Measurements from ENCODE around the gene RAD17. TPM values are rescaled to one million over a fixed set of nuclear protein-coding genes. Genes with fewer than 3 reads are reported as not detected.

RAD17 gene
- total and polyA plus RNA-seq, 2 donors (not counting 3 experiments of a cell fraction or from before 2014, with no cell fraction given) = 10.1 to 18.4 TPM

GRCh38 chr5:69341520-69342161 lies 28.0 kb upstream of the RAD17 start:
- CTCF ChIA-PET = no interaction called here

More at GRCh38 chr5:69341520-69342161, 28.0 kb upstream of the RAD17 start:
- Histone ChIP-seq H3K27ac (ENCODE audit: insufficient read depth, low read depth, low read length) (no peak overlapping the region), H3K36me3 (ENCODE audit: control insufficient read depth in 2 of 2, extremely low read depth in 1 of 2, insufficient read depth in 2 of 2, low read length in 2 of 2) (no peaks in the 10 kb centered on the region), H3K79me2 (ENCODE audit: control insufficient read depth, insufficient read depth, low read length) (no peaks in the 10 kb centered on the region), H3K9me1 (replicated peaks; ENCODE audit: control insufficient read depth, extremely low read depth, insufficient read depth, low read length) (no peaks in the 10 kb centered on the region), H3K4me2 (ENCODE audit: insufficient read depth, low read length) (no peak overlapping the region), H2AFZ (ENCODE audit: low read depth, low read length) (no peak overlapping the region), H3K9me3 (replicated peaks; ENCODE audit: control insufficient read depth, insufficient read depth, low read length) (no peaks in the 10 kb centered on the region), H3K27me3 (ENCODE audit: control insufficient read depth in 2 of 2, insufficient read depth in 2 of 2, low read length in 2 of 2) (no peaks in the 10 kb centered on the region), H4K20me1 (replicated peaks; ENCODE audit: control insufficient read depth, extremely low read depth, insufficient read depth, low read length) (no peaks in the 10 kb centered on the region), H3K9ac (replicated peaks; ENCODE audit: extremely low read depth, insufficient read depth, low read length) (no peak overlapping the region), H3K4me3 (replicated peaks in 1 of 3; ENCODE audit: insufficient read depth in 1 of 3, low read depth in 1 of 3, low read length in 3 of 3) (no peak overlapping the region), H3K4me1 (ENCODE audit: control insufficient read depth, extremely low read depth, insufficient read depth, low read length) (no peaks in the 10 kb centered on the region)
- no TSS peak for BruUV-seq (replicated peaks)
- dilution Hi-C loops (cut with MboI; ENCODE audit: extremely low pct_ligation_motif_present, low sequenced_read_pairs) = no loop called here
- intact Hi-C loops (cut with micrococcal nuclease) = no loop called here
- TF ChIP-seq POLR2A (IDR thresholded peaks at IDR 0.05; ENCODE audit: low read depth, low read length) = no peak
- TF ChIP-seq MYC (IDR thresholded peaks at IDR 0.05; ENCODE audit: low read depth, low read length) = no peak
- no peak for TF ChIP-seq FOS (IDR thresholded peaks at IDR 0.05; ENCODE audit: borderline replicate concordance, insufficient read depth, low read length)
- no peak for TF ChIP-seq JUN (IDR thresholded peaks at IDR 0.05; ENCODE audit: borderline replicate concordance, insufficient read depth, insufficient read length, low read depth)
- TF ChIP-seq EZH2 (IDR thresholded peaks at IDR 0.05; ENCODE audit: borderline replicate concordance, low read depth, low read length, severe bottlenecking) = no peak
- no peak for TF ChIP-seq GATA2 (IDR thresholded peaks at IDR 0.05; ENCODE audit: insufficient read depth, insufficient read length, low read depth, low read length)
- TF ChIP-seq, protein P1, sequence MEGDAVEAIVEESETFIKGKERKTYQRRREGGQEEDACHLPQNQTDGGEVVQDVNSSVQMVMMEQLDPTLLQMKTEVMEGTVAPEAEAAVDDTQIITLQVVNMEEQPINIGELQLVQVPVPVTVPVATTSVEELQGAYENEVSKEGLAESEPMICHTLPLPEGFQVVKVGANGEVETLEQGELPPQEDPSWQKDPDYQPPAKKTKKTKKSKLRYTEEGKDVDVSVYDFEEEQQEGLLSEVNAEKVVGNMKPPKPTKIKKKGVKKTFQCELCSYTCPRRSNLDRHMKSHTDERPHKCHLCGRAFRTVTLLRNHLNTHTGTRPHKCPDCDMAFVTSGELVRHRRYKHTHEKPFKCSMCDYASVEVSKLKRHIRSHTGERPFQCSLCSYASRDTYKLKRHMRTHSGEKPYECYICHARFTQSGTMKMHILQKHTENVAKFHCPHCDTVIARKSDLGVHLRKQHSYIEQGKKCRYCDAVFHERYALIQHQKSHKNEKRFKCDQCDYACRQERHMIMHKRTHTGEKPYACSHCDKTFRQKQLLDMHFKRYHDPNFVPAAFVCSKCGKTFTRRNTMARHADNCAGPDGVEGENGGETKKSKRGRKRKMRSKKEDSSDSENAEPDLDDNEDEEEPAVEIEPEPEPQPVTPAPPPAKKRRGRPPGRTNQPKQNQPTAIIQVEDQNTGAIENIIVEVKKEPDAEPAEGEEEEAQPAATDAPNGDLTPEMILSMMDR (IDR thresholded peaks at IDR 0.05; ENCODE audit: extremely low read depth in 1 of 2, insufficient read depth in 1 of 2, low read depth in 1 of 2, low read length in 2 of 2) = no peak
- TF ChIP-seq MAX (IDR thresholded peaks at IDR 0.05; ENCODE audit: insufficient read depth, insufficient read length) = no peak
- TF ChIP-seq POLR2AphosphoS5 (IDR thresholded peaks at IDR 0.05; ENCODE audit: insufficient read depth, low read depth, low read length) = no peak
- no peak for DNase-seq (ENCODE audit: low read depth, low spot score)
- POLR2A ChIA-PET = interaction anchor here (0.5 kb wide), 1 partner anchor 8 kb away, joined by 4 read pairs; no protein-coding TSS in a partner anchor
- FAIRE-seq = no peak

All from endothelial cell of umbilical vein (primary cell).